Right kidney (tissue), 1 donor: ENCODE data around the gene TRMT6.

Source experiments
- DNase-seq: peaks from one replicate; pipeline ENCODE4 v3.0.0-alpha.2; 2016

The TRMT6 gene

GRCh38 chr20:5900908-5901307, 49.4 kb downstream of the TRMT6 start:
- DNase-seq = no peak

- no peak for DNase-seq
These were observed 50.9 kb downstream of the TRMT6 start for GRCh38 chr20:5899444-5899843.

GRCh38 chr20:5895626-5896025, 54.7 kb downstream of the TRMT6 start:
- DNase-seq = no peak

- no peak for DNase-seq
These were observed 56.7 kb downstream of the TRMT6 start for GRCh38 chr20:5893621-5894020.

- DNase-seq = no peak
These were observed 57.3 kb downstream of the TRMT6 start for GRCh38 chr20:5893052-5893451.

- DNase-seq = no peak
These were observed 59.4 kb downstream of the TRMT6 start for GRCh38 chr20:5890773-5891441.

GRCh38 chr20:5888041-5888440, 62.3 kb downstream of the TRMT6 start:
- no peak for DNase-seq

- no peak for DNase-seq
These were observed 62.9 kb downstream of the TRMT6 start for GRCh38 chr20:5887386-5887785.
